Measurements from ENCODE around the gene LYVE1. TPM values are rescaled to one million over a fixed set of nuclear protein-coding genes. Genes with fewer than 3 reads are reported as not detected.

Gene LYVE1
- total RNA-seq, 4 donors from 2014 or later: 3.9 to 17.0 (median 11.1) TPM

GRCh38 chr11:10565493-10565892, 3.0 kb downstream of the LYVE1 start:
- Histone ChIP-seq H3K4me1 (no peaks in the 10 kb centered on the region), H3K4me3 (peak overlapping the region; percentile 16), H3K27me3 (no peaks in the 10 kb centered on the region), H3K9me3 (no peaks in the 10 kb centered on the region), H3K36me3 (no peaks in the 10 kb centered on the region), H3K27ac (no peak overlapping the region)
- no peak for TF ChIP-seq POLR2AphosphoS5 (IDR thresholded peaks at IDR 0.05)
- no peak for TF ChIP-seq EP300 (IDR thresholded peaks at IDR 0.05)
- no peak for DNase-seq (ENCODE audit: low spot score in 2 of 2)
- 93% methylated on average over 4 of the region's 4 CpGs for WGBS

- 59% methylated on average over 1 of the region's 1 CpG for WGBS
- no peaks in the 10 kb centered on the region for H3K9me3 ChIP-seq
- no peaks in the 10 kb centered on the region for H3K4me1 ChIP-seq
- H3K36me3 ChIP-seq: no peaks in the 10 kb centered on the region
- no peaks in the 10 kb centered on the region for H3K27me3 ChIP-seq
- no peak for TF ChIP-seq POLR2A (IDR thresholded peaks at IDR 0.05)
- TF ChIP-seq CTCF (IDR thresholded peaks at IDR 0.05): no peak
- H3K4me3 ChIP-seq: peak overlapping the region; percentile 16
- H3K27ac ChIP-seq: no peak overlapping the region
- DNase-seq (ENCODE audit: low spot score in 2 of 2): no peak
Measured at GRCh38 chr11:10564696-10565318, 3.7 kb downstream of the LYVE1 start.

- H3K4me3 ChIP-seq: peak overlapping the region; percentile 3
- no peak overlapping the region for H3K27ac ChIP-seq
- TF ChIP-seq EP300 (IDR thresholded peaks at IDR 0.05): no peak
- no peak for TF ChIP-seq CTCF (IDR thresholded peaks at IDR 0.05)
- no peak for TF ChIP-seq POLR2A (IDR thresholded peaks at IDR 0.05)
- no peak for TF ChIP-seq POLR2AphosphoS5 (IDR thresholded peaks at IDR 0.05)
- no peaks in the 10 kb centered on the region for H3K36me3 ChIP-seq
- H3K4me1 ChIP-seq: no peaks in the 10 kb centered on the region
- WGBS: 88% methylated on average over 3 of the region's 3 CpGs
- no peak for DNase-seq (ENCODE audit: low spot score in 2 of 2)
- no peaks in the 10 kb centered on the region for H3K27me3 ChIP-seq
- no peaks in the 10 kb centered on the region for H3K9me3 ChIP-seq
Measured at GRCh38 chr11:10564030-10564429, 4.4 kb downstream of the LYVE1 start.

- TF ChIP-seq EP300 (IDR thresholded peaks at IDR 0.05) (no peak), CTCF (IDR thresholded peaks at IDR 0.05) (no peak), POLR2A (IDR thresholded peaks at IDR 0.05) (no peak), POLR2AphosphoS5 (IDR thresholded peaks at IDR 0.05) (no peak)
- H3K27ac ChIP-seq: no peak overlapping the region
- WGBS: 68% methylated on average over 1 of the region's 1 CpG
Measured at GRCh38 chr11:10561947-10562346, 6.5 kb downstream of the LYVE1 start.

GRCh38 chr11:10561043-10561818, 7.2 kb downstream of the LYVE1 start:
- TF ChIP-seq EP300 (IDR thresholded peaks at IDR 0.05) (no peak), CTCF (IDR thresholded peaks at IDR 0.05) (no peak), POLR2AphosphoS5 (IDR thresholded peaks at IDR 0.05) (no peak), POLR2A (IDR thresholded peaks at IDR 0.05) (no peak)
- 75% methylated on average over 3 of the region's 3 CpGs for WGBS
- Histone ChIP-seq H3K36me3 (no peaks in the 10 kb centered on the region), H3K27me3 (no peaks in the 10 kb centered on the region), H3K4me1 (no peaks in the 10 kb centered on the region), H3K4me3 (no peak overlapping the region), H3K27ac (no peak overlapping the region), H3K9me3 (no peaks in the 10 kb centered on the region)
- no peak for DNase-seq (ENCODE audit: low spot score in 2 of 2)

More at GRCh38 chr11:10561947-10562346, 6.5 kb downstream of the LYVE1 start:
- DNase-seq (ENCODE audit: low spot score in 2 of 2): no peak
- Histone ChIP-seq H3K4me3 (no peak overlapping the region), H3K9me3 (no peaks in the 10 kb centered on the region), H3K27me3 (no peaks in the 10 kb centered on the region), H3K4me1 (no peaks in the 10 kb centered on the region), H3K36me3 (no peaks in the 10 kb centered on the region)
